Coronary artery (tissue), 2 donors: ENCODE measurements around the gene SLCO1B1.

Experiments used
- DNase-seq: peaks from one replicate; pipeline ENCODE4 v3.0.0-alpha.2; 2017; ENCODE audit warnings: low spot score
- H3K27ac ChIP-seq, 2 donors: fragments of 200-600 bp; sonication (generic); one replicate each; pipeline ENCODE4 v1.5.1; 2016 to 2019
- H3K4me3 ChIP-seq: fragments of 200-600 bp; sonication (generic); 2 replicates; pipeline ENCODE4 v1.5.1; 2016; ENCODE audit warnings: mild to moderate bottlenecking, moderate library complexity
- CTCF ChIP-seq: fragments of 200-600 bp; sonication (generic); IDR thresholded peaks from one replicate; pipeline ENCODE4 v1.5.1; 2019; ENCODE audit warnings: antibody characterized with exemption

SLCO1B1 gene

GRCh38 chr12:21265932-21266331 lies 134.9 kb downstream of the SLCO1B1 start:
- no peak for TF ChIP-seq CTCF
- DNase-seq = no peak
- H3K27ac ChIP-seq = no peak overlapping the region
- H3K4me3 ChIP-seq = no peak overlapping the region

GRCh38 chr12:21276826-21277225 lies 145.8 kb downstream of the SLCO1B1 start:
- no peak for DNase-seq

More at GRCh38 chr12:21276826-21277225, 145.8 kb downstream of the SLCO1B1 start:
- TF ChIP-seq CTCF = no peak
- Histone ChIP-seq H3K27ac (no peak overlapping the region), H3K4me3 (no peak overlapping the region)
